Measurements from ENCODE around the gene IER5L. TPM values are rescaled to one million over a fixed set of nuclear protein-coding genes. Genes with fewer than 3 reads are reported as not detected.
A peak's percentile ranks its signal among the peaks of the same experiment; 100 is the strongest.

The IER5L gene
- total and polyA plus RNA-seq, 12 donors: 0.46 to 168 (median 18.6) TPM

DNA sequence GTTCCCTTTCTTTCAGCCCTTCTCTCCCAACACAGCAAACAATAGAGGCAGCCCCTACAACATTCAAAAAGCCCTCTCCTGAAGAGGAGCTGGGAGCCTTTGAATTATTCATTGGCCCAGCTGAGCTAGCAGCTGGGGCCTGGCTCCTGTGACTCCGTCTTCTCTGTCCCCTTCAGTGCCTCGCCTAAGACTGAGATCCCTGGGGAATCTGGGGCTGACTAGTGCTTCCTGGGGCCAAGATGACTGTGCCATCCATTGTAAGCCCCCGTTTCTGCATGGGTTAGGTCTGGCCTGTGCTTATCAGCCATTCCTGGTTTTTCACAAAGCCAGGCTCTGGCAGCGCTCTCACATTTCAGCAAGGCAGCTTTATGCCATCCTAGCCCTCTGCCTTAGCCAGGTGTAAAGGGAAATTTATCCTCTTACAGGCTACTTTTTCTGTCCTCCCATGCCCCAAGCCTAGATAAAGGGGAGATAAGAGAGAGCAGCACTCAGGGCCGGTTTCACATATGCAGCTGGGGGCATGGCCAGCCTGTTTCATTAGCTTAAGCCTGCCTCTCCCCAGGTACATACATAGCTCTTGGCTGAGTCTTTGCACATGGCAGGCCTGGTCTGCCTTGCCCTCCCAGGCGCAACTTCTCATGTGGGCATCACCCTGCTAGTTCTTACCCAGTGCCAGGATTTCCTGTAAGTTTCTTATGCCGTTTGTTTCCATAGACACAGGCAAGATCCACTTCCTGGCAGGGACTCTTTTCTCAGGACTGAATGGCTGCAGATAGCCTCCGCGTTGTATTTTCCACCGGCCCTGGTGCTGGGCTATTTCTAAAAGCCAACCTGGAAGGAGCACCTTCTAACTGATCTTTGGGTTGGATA lies 51.1 kb downstream of the IER5L start:
- peaks cover 0 to 9% of the 10 kb centered on the region in 2 donors for H3K4me1 ChIP-seq (replicated peaks in 1 of 2)
- H3K27ac ChIP-seq: peak overlapping the region in 1 of 5 donors; percentile 47
- whole genome bisulfite sequencing, 4 donors: 73 to 84% (median 75%) methylated on average over 8 to 10 of the region's 10 CpGs
- H3K36me3 ChIP-seq (replicated peaks in 1 of 2): peaks cover 0 to 49% of the 10 kb centered on the region in 2 donors
- H3K27me3 ChIP-seq: no peaks in the 10 kb centered on the region
- TF ChIP-seq, protein P1, sequence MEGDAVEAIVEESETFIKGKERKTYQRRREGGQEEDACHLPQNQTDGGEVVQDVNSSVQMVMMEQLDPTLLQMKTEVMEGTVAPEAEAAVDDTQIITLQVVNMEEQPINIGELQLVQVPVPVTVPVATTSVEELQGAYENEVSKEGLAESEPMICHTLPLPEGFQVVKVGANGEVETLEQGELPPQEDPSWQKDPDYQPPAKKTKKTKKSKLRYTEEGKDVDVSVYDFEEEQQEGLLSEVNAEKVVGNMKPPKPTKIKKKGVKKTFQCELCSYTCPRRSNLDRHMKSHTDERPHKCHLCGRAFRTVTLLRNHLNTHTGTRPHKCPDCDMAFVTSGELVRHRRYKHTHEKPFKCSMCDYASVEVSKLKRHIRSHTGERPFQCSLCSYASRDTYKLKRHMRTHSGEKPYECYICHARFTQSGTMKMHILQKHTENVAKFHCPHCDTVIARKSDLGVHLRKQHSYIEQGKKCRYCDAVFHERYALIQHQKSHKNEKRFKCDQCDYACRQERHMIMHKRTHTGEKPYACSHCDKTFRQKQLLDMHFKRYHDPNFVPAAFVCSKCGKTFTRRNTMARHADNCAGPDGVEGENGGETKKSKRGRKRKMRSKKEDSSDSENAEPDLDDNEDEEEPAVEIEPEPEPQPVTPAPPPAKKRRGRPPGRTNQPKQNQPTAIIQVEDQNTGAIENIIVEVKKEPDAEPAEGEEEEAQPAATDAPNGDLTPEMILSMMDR (IDR thresholded peaks at IDR 0.05): no peak
- TF ChIP-seq POLR2A (IDR thresholded peaks at IDR 0.05): no peak
- intact Hi-C loops (cut with DNase I): no loop called here
- H3K4me3 ChIP-seq: no peak overlapping the region
- DNase-seq: no peak
- H3K9me3 ChIP-seq (replicated peaks in 1 of 3): no peaks in the 10 kb centered on the region

Other genes with a start within 250 kb of the IER5L start
- gene DOLK, start 230.7 kb downstream of the IER5L start, total RNA-seq: 10 to 100 TPM; 19.6 to 42.3 (median 31.2) TPM
- 10 to 100 TPM in 2 of 3 donors, 1 to 10 TPM in 1; 4.6 to 25.3 (median 10.3) TPM for gene DOLK, start 230.7 kb downstream of the IER5L start, polyA plus RNA-seq
- 100 to 1,000 TPM in 1 of 9 donors, 10 to 100 TPM in 8; 20.2 to 122 (median 40.4) TPM for gene NUP188, start 230.6 kb downstream of the IER5L start, total RNA-seq
- gene NUP188, start 230.6 kb downstream of the IER5L start, polyA plus RNA-seq: 10 to 100 TPM; 26.4 to 32.0 (median 26.4) TPM
- 100 to 1,000 TPM in 4 of 9 donors, 10 to 100 TPM in 5; 50.3 to 153 (median 96.8) TPM for gene SH3GLB2, start 149.9 kb downstream of the IER5L start, total RNA-seq
- 100 to 1,000 TPM in 2 of 3 donors, 10 to 100 TPM in 1; 26.1 to 301 (median 214) TPM for gene SH3GLB2, start 149.9 kb downstream of the IER5L start, polyA plus RNA-seq
- gene MIGA2, start 141.6 kb downstream of the IER5L start, total RNA-seq: 10 to 100 TPM; 33.7 to 74.6 (median 43.5) TPM
- 10 to 100 TPM in 2 of 3 donors, 1 to 10 TPM in 1; 8.9 to 58.8 (median 43.9) TPM for gene MIGA2, start 141.6 kb downstream of the IER5L start, polyA plus RNA-seq
- 10 to 100 TPM in 8 of 9 donors, 1 to 10 TPM in 1; 9.5 to 31.8 (median 22.9) TPM for gene DOLPP1, start 97.2 kb downstream of the IER5L start, total RNA-seq
- 10 to 100 TPM in 1 of 3 donors, 1 to 10 TPM in 2; 4.4 to 29.9 (median 7.3) TPM for gene DOLPP1, start 97.2 kb downstream of the IER5L start, polyA plus RNA-seq
- gene CRAT, start 67.5 kb downstream of the IER5L start, total RNA-seq: 100 to 1,000 TPM in 4 of 9 donors, 10 to 100 TPM in 5; 26.8 to 144 (median 98.7) TPM
- 10 to 100 TPM; 31.1 to 52.0 (median 31.8) TPM for gene CRAT, start 67.5 kb downstream of the IER5L start, polyA plus RNA-seq
- 100 to 1,000 TPM in 7 of 9 donors, 10 to 100 TPM in 2; 71.3 to 248 (median 133) TPM for gene PTPA, start 66.8 kb downstream of the IER5L start, total RNA-seq
- 100 to 1,000 TPM in 2 of 3 donors, 10 to 100 TPM in 1; 96.4 to 159 (median 103) TPM for gene PTPA, start 66.8 kb downstream of the IER5L start, polyA plus RNA-seq